MM.1S (cell line): ENCODE data around the gene TMEM43.

Experiments
- CTCF ChIP-seq: fragments of 300-600 bp; sonication (generic); IDR thresholded peaks from 2 replicates; pipeline ENCODE4 v1.5.1; 2016; ENCODE audit warnings: antibody characterized with exemption, low read length, mixed read lengths
- EZH2 ChIP-seq: fragments of 300-600 bp; sonication (generic); optimal IDR thresholded peaks from 2 replicates; pipeline ENCODE3; 2017; ENCODE audit warnings: low read depth, mild to moderate bottlenecking, antibody characterized with exemption, low read length, mixed read lengths
- EZH2phosphoT487 ChIP-seq: fragments of 300-600 bp; sonication (generic); IDR thresholded peaks from 2 replicates; pipeline ENCODE4 v1.6.1; 2018; ENCODE audit warnings: antibody characterized with exemption, low read length

- no peak for TF ChIP-seq CTCF
- no peak for TF ChIP-seq EZH2
- no peak for TF ChIP-seq EZH2phosphoT487
Observed at GRCh38 chr3:14118400-14119381, 6.2 kb upstream of the TMEM43 start.
